Endothelial cell (in vitro differentiated cells): ENCODE results near the gene KIF13A. TPM values are rescaled to one million over a fixed set of nuclear protein-coding genes. Genes with fewer than 3 reads are reported as not detected.
"Not testable (repeated sequence)": the region's sequence is repeated elsewhere in the genome, so short reads cannot be mapped to it uniquely, and the experiment has no call there.

ENCODE experiments used
- DNase-seq: peaks from one replicate; pipeline ENCODE4 v3.0.0; 2021; ENCODE audit warnings: low spot score
- H3K27ac Mint-ChIP-seq: one replicate; pipeline ENCODE4 v1.8.0; 2021; ENCODE audit warnings: mixed read lengths, inconsistent platforms; ENCODE audit not compliant: unreplicated experiment
- H3K27me3 Mint-ChIP-seq: one replicate; pipeline ENCODE4 v1.8.0; 2021; ENCODE audit warnings: mild to moderate bottlenecking, moderate library complexity, mixed read lengths, inconsistent platforms; ENCODE audit not compliant: unreplicated experiment
- H3K36me3 Mint-ChIP-seq: one replicate; pipeline ENCODE4 v1.8.0; 2021; ENCODE audit warnings: mild to moderate bottlenecking, low read depth, mixed read lengths, inconsistent platforms; ENCODE audit not compliant: unreplicated experiment
- H3K4me1 Mint-ChIP-seq: one replicate; pipeline ENCODE4 v1.8.0; 2021; ENCODE audit warnings: mild to moderate bottlenecking, mixed read lengths, inconsistent platforms; ENCODE audit not compliant: unreplicated experiment
- H3K4me3 Mint-ChIP-seq: one replicate; pipeline ENCODE4 v1.8.0; 2021; ENCODE audit warnings: mild to moderate bottlenecking, mixed read lengths, inconsistent platforms; ENCODE audit not compliant: unreplicated experiment
- H3K9me3 Mint-ChIP-seq: one replicate; pipeline ENCODE4 v1.8.0; 2021; ENCODE audit warnings: mixed read lengths, inconsistent platforms; ENCODE audit not compliant: unreplicated experiment
- CTCF ChIP-seq: fragments of 200-600 bp; sonication (generic); IDR thresholded peaks from one replicate; pipeline ENCODE4 v1.5.0; 2021; ENCODE audit warnings: antibody characterized with exemption; ENCODE audit not compliant: unreplicated experiment
- total RNA-seq: library from RNA; stranded (reverse); fragmentation: NEBNext Ultra II Directional; extraction: Animal tissue kit (Norgen Biotek cat#: 25700); gene quantifications from one replicate; pipeline ENCODE4 v1.2.1, GENCODE V29; 2021; ENCODE audit not compliant: unreplicated experiment

KIF13A gene
- total RNA-seq, 1 donor from 2014 or later = 139 TPM

GRCh38 chr6:18016698-18017097 is 29.3 kb upstream of the KIF13A start:
- H3K4me3 Mint-ChIP-seq = no peak overlapping the region
- no peak for DNase-seq
- H3K36me3 Mint-ChIP-seq = peaks cover 5% of the 10 kb centered on the region
- H3K27ac Mint-ChIP-seq = no peak overlapping the region
- no peaks in the 10 kb centered on the region for H3K9me3 Mint-ChIP-seq
- H3K27me3 Mint-ChIP-seq = peaks cover 1% of the 10 kb centered on the region
- H3K4me1 Mint-ChIP-seq = no peaks in the 10 kb centered on the region
- no peak for TF ChIP-seq CTCF

GRCh38 chr6:18016133-18016532 is 28.7 kb upstream of the KIF13A start:
- Mint-ChIP-seq H3K4me1 (no peaks in the 10 kb centered on the region), H3K4me3 (no peak overlapping the region), H3K27me3 (peaks cover 1% of the 10 kb centered on the region), H3K36me3 (peaks cover 5% of the 10 kb centered on the region), H3K9me3 (no peaks in the 10 kb centered on the region), H3K27ac (no peak overlapping the region)
- DNase-seq = no peak
- TF ChIP-seq CTCF = no peak

GRCh38 chr6:18011287-18011686 is 23.9 kb upstream of the KIF13A start:
- Mint-ChIP-seq H3K27ac (no peak overlapping the region), H3K9me3 (no peaks in the 10 kb centered on the region), H3K4me1 (no peaks in the 10 kb centered on the region), H3K4me3 (no peak overlapping the region), H3K36me3 (no peaks in the 10 kb centered on the region), H3K27me3 (no peaks in the 10 kb centered on the region)
- DNase-seq = no peak
- no peak for TF ChIP-seq CTCF

GRCh38 chr6:18010540-18010939 is 23.1 kb upstream of the KIF13A start:
- H3K9me3 Mint-ChIP-seq, H3K36me3 Mint-ChIP-seq, H3K27ac Mint-ChIP-seq, H3K27me3 Mint-ChIP-seq, H3K4me1 Mint-ChIP-seq, DNase-seq, H3K4me3 Mint-ChIP-seq: not testable (repeated sequence)

GRCh38 chr6:18004256-18004985 is 17.0 kb upstream of the KIF13A start:
- no peak for DNase-seq
- no peak for TF ChIP-seq CTCF
- H3K4me3 Mint-ChIP-seq = no peak overlapping the region
- H3K4me1 Mint-ChIP-seq = no peaks in the 10 kb centered on the region
- H3K27ac Mint-ChIP-seq = no peak overlapping the region
- H3K36me3 Mint-ChIP-seq = no peaks in the 10 kb centered on the region
- H3K27me3 Mint-ChIP-seq = no peaks in the 10 kb centered on the region
- no peaks in the 10 kb centered on the region for H3K9me3 Mint-ChIP-seq
